GM23338 (cell line): ENCODE measurements around the gene PRRX1. TPM values are rescaled to one million over a fixed set of nuclear protein-coding genes. Genes with fewer than 3 reads are reported as not detected.

Experiments
- ATAC-seq: fragments of 200-7000 bp; cut with Tn5 transposase; 3 replicates; pipeline ENCODE4 v1.9.1; 2020
- DNase-seq: peaks from one replicate; pipeline ENCODE4 v3.0.0-alpha.2; 2015; ENCODE audit warnings: low spot score
- H2AFZ ChIP-seq: fragments of 200-600 bp; sonication (generic); 2 replicates; pipeline ENCODE4 v1.8.0; 2016; ENCODE audit warnings: antibody characterized with exemption, mild to moderate bottlenecking, moderate library complexity
- H3F3A ChIP-seq: fragments of 200-600 bp; sonication (generic); replicated peaks from 2 replicates; pipeline ENCODE4 v1.8.0; 2017; ENCODE audit warnings: antibody characterized with exemption, mixed run types, low read depth
- H3K27ac ChIP-seq: fragments of 200-600 bp; sonication (generic); 2 replicates; pipeline ENCODE4 v1.6.1; 2016; ENCODE audit warnings: low read depth
- H3K27me3 ChIP-seq: fragments of 200-600 bp; sonication (generic); 2 replicates; pipeline ENCODE4 v1.8.0; 2016; ENCODE audit warnings: mild to moderate bottlenecking, mixed run types, moderate library complexity; ENCODE audit not compliant: insufficient read depth
- H3K36me3 ChIP-seq: fragments of 200-600 bp; sonication (generic); 2 replicates; pipeline ENCODE4 v1.8.0; 2016; ENCODE audit warnings: mild to moderate bottlenecking; ENCODE audit not compliant: insufficient read depth
- H3K4me1 ChIP-seq: fragments of 200-600 bp; sonication (generic); 2 replicates; pipeline ENCODE4 v1.8.0; 2016; ENCODE audit warnings: mild to moderate bottlenecking, moderate library complexity; ENCODE audit not compliant: insufficient read depth
- H3K4me2 ChIP-seq: fragments of 200-600 bp; sonication (generic); 2 replicates; pipeline ENCODE4 v1.7.1; 2017; ENCODE audit warnings: mixed run types
- H3K4me3 ChIP-seq: fragments of 200-600 bp; sonication (generic); 2 replicates; pipeline ENCODE4 v1.6.1; 2016; ENCODE audit warnings: mixed run types
- H3K79me2 ChIP-seq: fragments of 200-600 bp; sonication (generic); replicated peaks from 2 replicates; pipeline ENCODE4 v1.8.0; 2017; ENCODE audit warnings: mild to moderate bottlenecking; ENCODE audit not compliant: insufficient read depth
- H3K9me2 ChIP-seq: fragments of 200-600 bp; sonication (generic); 2 replicates; pipeline ENCODE4 v1.8.0; 2017; ENCODE audit not compliant: insufficient read depth
- H4K20me1 ChIP-seq: fragments of 200-600 bp; sonication (generic); replicated peaks from 2 replicates; pipeline ENCODE4 v1.8.0; 2017; ENCODE audit warnings: mild to moderate bottlenecking; ENCODE audit not compliant: insufficient read depth
- H3K27ac Mint-ChIP-seq: 2 replicates; pipeline ENCODE4 v1.8.0; 2020; ENCODE audit warnings: inconsistent platforms, mild to moderate bottlenecking, moderate library complexity, mixed read lengths
- H3K27me3 Mint-ChIP-seq: 3 replicates; pipeline ENCODE4 v1.8.0; 2022; ENCODE audit warnings: low read depth, mild to moderate bottlenecking, moderate library complexity, mixed read lengths, inconsistent platforms; ENCODE audit not compliant: insufficient read depth, poor library complexity
- H3K36me3 Mint-ChIP-seq: 3 replicates; pipeline ENCODE4 v1.8.0; 2021; ENCODE audit warnings: low read depth, mild to moderate bottlenecking, inconsistent platforms, moderate library complexity, mixed read lengths
- H3K4me1 Mint-ChIP-seq: 3 replicates; pipeline ENCODE4 v1.8.0; 2020; ENCODE audit warnings: mild to moderate bottlenecking, inconsistent platforms, mixed read lengths
- H3K4me3 Mint-ChIP-seq: 3 replicates; pipeline ENCODE4 v1.8.0; 2021; ENCODE audit warnings: moderate library complexity, mild to moderate bottlenecking, inconsistent platforms, mixed read lengths
- H3K9me3 Mint-ChIP-seq: 3 replicates; pipeline ENCODE4 v1.8.0; 2020; ENCODE audit warnings: moderate library complexity, mild to moderate bottlenecking, inconsistent platforms, mixed read lengths
- EZH2 ChIP-seq: fragments of 200-600 bp; sonication (generic); IDR thresholded peaks from one replicate; pipeline ENCODE4 v1.8.0; 2017; ENCODE audit warnings: antibody characterized with exemption, mild to moderate bottlenecking, low read depth; ENCODE audit not compliant: unreplicated experiment
- EZH2phosphoT487 ChIP-seq: fragments of 200-600 bp; sonication (generic); IDR thresholded peaks from one replicate; pipeline ENCODE4 v1.8.1; 2018; ENCODE audit warnings: antibody characterized with exemption; ENCODE audit not compliant: unreplicated experiment
- STAT1 ChIP-seq: IDR thresholded peaks from one replicate; pipeline ENCODE4 v1.6.1; 2016; ENCODE audit warnings: antibody characterized with exemption; ENCODE audit not compliant: unreplicated experiment
- polyA plus RNA-seq: library from polyadenylated mRNA; unstranded; fragments of >200 nt; fragmentation: Nextera tagmentation; extraction: Ambion mirVana; gene quantifications from 2 replicates; pipeline ENCODE4 v1.2.1, GENCODE V29; 2016
- total RNA-seq: library from RNA; depleted of rRNA; stranded (reverse); fragments of >200 nt; shearing (Covaris generic); gene quantifications from 2 replicates; pipeline ENCODE4 v1.2.3, GENCODE V29; 2014
- TF ChIP-seq, protein P1 (sequence below): IDR thresholded peaks from 2 replicates; pipeline ENCODE4 v1.6.1; 2016; ENCODE audit warnings: antibody characterized with exemption
- TF ChIP-seq, protein P2 (sequence below): fragments of 250-450 bp; sonication (Bioruptor Pico); IDR thresholded peaks from 2 replicates; pipeline ENCODE4 v1.5.0; 2020; ENCODE audit warnings: mild to moderate bottlenecking, moderate library complexity
- TF ChIP-seq, protein P3 (sequence below), 2 experiments: fragments of 200-600 bp in 1 of 2; sonication (generic) in 1 of 2; conservative IDR thresholded peaks; 2 replicates each; pipeline versions ENCODE4 v1.5.1 to v1.6.1; 2016 to 2017; ENCODE audit warnings: antibody characterized with exemption in 2 of 2, low read depth in 2 of 2, mild to moderate bottlenecking in 2 of 2, moderate library complexity in 1 of 2

PRRX1 gene
- total and polyA plus RNA-seq, 2 experiments from 2014 or later, result 0.58 TPM; not detected in 1

GRCh38 chr1:170618421-170618820, 45.5 kb upstream of the PRRX1 start:
- no peak overlapping the region for H3K27ac Mint-ChIP-seq
- H3K4me1 Mint-ChIP-seq, result peaks cover 2% of the 10 kb centered on the region; the same call in 1 of the 3 replicates
- Histone ChIP-seq H3K4me3 (no peak overlapping the region), H3K4me2 (no peak overlapping the region), H3F3A (no peaks in the 10 kb centered on the region), H3K27ac (no peak overlapping the region), H3K27me3 (no peaks in the 10 kb centered on the region), H3K79me2 (no peaks in the 10 kb centered on the region), H3K9me2 (no peaks in the 10 kb centered on the region; the same call in 1 of the 2 replicates), H4K20me1 (no peaks in the 10 kb centered on the region), H2AFZ (no peak overlapping the region), H3K4me1 (no peaks in the 10 kb centered on the region), H3K36me3 (no peaks in the 10 kb centered on the region)
- H3K9me3 Mint-ChIP-seq, result peaks cover 3% of the 10 kb centered on the region; the same call in 1 of the 3 replicates
- no peak for TF ChIP-seq EZH2
- no peak for TF ChIP-seq STAT1
- TF ChIP-seq EZH2phosphoT487, result no peak
- H3K27me3 Mint-ChIP-seq, result no peaks in the 10 kb centered on the region
- H3K36me3 Mint-ChIP-seq, result no peaks in the 10 kb centered on the region
- no peak overlapping the region for H3K4me3 Mint-ChIP-seq
- ATAC-seq (no peak), DNase-seq (no peak)

- no peak overlapping the region for H3K27ac Mint-ChIP-seq
- ATAC-seq (no peak), DNase-seq (no peak)
- H3K79me2 ChIP-seq, result no peaks in the 10 kb centered on the region
- no peaks in the 10 kb centered on the region for H3K4me1 ChIP-seq
- H3K9me2 ChIP-seq, result no peaks in the 10 kb centered on the region; the same call in 1 of the 2 replicates
- no peak overlapping the region for H3K4me3 ChIP-seq
- no peak overlapping the region for H3K4me3 Mint-ChIP-seq
- no peaks in the 10 kb centered on the region for H3K27me3 ChIP-seq
- H3K27me3 Mint-ChIP-seq, result no peaks in the 10 kb centered on the region
- no peaks in the 10 kb centered on the region for H3F3A ChIP-seq
- no peak overlapping the region for H3K4me2 ChIP-seq
- no peak overlapping the region for H3K27ac ChIP-seq
- peaks cover 2% of the 10 kb centered on the region; the same call in 1 of the 3 replicates for H3K4me1 Mint-ChIP-seq
- no peaks in the 10 kb centered on the region for H3K36me3 Mint-ChIP-seq
- H4K20me1 ChIP-seq, result no peaks in the 10 kb centered on the region
- peak overlapping the region; percentile 11; the same call in 1 of the 2 replicates for H2AFZ ChIP-seq
- TF ChIP-seq EZH2, result no peak
- TF ChIP-seq, protein P1, sequence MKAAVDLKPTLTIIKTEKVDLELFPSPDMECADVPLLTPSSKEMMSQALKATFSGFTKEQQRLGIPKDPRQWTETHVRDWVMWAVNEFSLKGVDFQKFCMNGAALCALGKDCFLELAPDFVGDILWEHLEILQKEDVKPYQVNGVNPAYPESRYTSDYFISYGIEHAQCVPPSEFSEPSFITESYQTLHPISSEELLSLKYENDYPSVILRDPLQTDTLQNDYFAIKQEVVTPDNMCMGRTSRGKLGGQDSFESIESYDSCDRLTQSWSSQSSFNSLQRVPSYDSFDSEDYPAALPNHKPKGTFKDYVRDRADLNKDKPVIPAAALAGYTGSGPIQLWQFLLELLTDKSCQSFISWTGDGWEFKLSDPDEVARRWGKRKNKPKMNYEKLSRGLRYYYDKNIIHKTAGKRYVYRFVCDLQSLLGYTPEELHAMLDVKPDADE, result no peak
- TF ChIP-seq, protein P2, sequence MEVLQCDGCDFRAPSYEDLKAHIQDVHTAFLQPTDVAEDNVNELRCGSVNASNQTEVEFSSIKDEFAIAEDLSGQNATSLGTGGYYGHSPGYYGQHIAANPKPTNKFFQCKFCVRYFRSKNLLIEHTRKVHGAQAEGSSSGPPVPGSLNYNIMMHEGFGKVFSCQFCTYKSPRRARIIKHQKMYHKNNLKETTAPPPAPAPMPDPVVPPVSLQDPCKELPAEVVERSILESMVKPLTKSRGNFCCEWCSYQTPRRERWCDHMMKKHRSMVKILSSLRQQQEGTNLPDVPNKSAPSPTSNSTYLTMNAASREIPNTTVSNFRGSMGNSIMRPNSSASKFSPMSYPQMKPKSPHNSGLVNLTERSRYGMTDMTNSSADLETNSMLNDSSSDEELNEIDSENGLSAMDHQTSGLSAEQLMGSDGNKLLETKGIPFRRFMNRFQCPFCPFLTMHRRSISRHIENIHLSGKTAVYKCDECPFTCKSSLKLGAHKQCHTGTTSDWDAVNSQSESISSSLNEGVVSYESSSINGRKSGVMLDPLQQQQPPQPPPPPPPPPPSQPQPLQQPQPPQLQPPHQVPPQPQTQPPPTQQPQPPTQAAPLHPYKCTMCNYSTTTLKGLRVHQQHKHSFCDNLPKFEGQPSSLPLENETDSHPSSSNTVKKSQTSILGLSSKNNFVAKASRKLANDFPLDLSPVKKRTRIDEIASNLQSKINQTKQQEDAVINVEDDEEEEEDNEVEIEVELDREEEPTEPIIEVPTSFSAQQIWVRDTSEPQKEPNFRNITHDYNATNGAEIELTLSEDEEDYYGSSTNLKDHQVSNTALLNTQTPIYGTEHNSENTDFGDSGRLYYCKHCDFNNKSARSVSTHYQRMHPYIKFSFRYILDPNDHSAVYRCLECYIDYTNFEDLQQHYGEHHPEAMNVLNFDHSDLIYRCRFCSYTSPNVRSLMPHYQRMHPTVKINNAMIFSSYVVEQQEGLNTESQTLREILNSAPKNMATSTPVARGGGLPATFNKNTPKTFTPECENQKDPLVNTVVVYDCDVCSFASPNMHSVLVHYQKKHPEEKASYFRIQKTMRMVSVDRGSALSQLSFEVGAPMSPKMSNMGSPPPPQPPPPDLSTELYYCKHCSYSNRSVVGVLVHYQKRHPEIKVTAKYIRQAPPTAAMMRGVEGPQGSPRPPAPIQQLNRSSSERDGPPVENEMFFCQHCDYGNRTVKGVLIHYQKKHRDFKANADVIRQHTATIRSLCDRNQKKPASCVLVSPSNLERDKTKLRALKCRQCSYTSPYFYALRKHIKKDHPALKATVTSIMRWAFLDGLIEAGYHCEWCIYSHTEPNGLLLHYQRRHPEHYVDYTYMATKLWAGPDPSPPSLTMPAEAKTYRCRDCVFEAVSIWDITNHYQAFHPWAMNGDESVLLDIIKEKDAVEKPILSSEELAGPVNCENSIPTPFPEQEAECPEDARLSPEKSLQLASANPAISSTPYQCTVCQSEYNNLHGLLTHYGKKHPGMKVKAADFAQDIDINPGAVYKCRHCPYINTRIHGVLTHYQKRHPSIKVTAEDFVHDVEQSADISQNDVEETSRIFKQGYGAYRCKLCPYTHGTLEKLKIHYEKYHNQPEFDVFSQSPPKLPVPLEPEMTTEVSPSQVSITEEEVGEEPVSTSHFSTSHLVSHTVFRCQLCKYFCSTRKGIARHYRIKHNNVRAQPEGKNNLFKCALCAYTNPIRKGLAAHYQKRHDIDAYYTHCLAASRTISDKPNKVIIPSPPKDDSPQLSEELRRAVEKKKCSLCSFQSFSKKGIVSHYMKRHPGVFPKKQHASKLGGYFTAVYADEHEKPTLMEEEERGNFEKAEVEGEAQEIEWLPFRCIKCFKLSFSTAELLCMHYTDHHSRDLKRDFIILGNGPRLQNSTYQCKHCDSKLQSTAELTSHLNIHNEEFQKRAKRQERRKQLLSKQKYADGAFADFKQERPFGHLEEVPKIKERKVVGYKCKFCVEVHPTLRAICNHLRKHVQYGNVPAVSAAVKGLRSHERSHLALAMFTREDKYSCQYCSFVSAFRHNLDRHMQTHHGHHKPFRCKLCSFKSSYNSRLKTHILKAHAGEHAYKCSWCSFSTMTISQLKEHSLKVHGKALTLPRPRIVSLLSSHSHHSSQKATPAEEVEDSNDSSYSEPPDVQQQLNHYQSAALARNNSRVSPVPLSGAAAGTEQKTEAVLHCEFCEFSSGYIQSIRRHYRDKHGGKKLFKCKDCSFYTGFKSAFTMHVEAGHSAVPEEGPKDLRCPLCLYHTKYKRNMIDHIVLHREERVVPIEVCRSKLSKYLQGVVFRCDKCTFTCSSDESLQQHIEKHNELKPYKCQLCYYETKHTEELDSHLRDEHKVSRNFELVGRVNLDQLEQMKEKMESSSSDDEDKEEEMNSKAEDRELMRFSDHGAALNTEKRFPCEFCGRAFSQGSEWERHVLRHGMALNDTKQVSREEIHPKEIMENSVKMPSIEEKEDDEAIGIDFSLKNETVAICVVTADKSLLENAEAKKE, result no peak
- TF ChIP-seq STAT1, result no peak
- TF ChIP-seq, protein P3, sequence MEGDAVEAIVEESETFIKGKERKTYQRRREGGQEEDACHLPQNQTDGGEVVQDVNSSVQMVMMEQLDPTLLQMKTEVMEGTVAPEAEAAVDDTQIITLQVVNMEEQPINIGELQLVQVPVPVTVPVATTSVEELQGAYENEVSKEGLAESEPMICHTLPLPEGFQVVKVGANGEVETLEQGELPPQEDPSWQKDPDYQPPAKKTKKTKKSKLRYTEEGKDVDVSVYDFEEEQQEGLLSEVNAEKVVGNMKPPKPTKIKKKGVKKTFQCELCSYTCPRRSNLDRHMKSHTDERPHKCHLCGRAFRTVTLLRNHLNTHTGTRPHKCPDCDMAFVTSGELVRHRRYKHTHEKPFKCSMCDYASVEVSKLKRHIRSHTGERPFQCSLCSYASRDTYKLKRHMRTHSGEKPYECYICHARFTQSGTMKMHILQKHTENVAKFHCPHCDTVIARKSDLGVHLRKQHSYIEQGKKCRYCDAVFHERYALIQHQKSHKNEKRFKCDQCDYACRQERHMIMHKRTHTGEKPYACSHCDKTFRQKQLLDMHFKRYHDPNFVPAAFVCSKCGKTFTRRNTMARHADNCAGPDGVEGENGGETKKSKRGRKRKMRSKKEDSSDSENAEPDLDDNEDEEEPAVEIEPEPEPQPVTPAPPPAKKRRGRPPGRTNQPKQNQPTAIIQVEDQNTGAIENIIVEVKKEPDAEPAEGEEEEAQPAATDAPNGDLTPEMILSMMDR (conservative IDR thresholded peaks at IDR 0.05; ENCODE audit: low read depth in 2 of 2), result no peak
- H3K36me3 ChIP-seq, result no peaks in the 10 kb centered on the region
- H3K9me3 Mint-ChIP-seq, result peaks cover 3% of the 10 kb centered on the region; the same call in 1 of the 3 replicates
Observed at GRCh38 chr1:170619241-170620028, 44.5 kb upstream of the PRRX1 start.
